Right lobe of liver (tissue), 4 donors: Measurements from ENCODE around the gene SLC22A23.

ENCODE experiments used
- CTCF ChIP-seq, 4 donors: fragments of 200-600 bp in 3 of 4; fragments of 450-650 bp in 1 of 4; IDR thresholded peaks; one replicate each; pipeline versions ENCODE4 v1.5.1 to v1.8.0; 2016 to 2022; ENCODE audit warnings: antibody characterized with exemption in 4 of 4, mild to moderate bottlenecking in 2 of 4
- POLR2A ChIP-seq: fragments of 450-650 bp; IDR thresholded peaks from one replicate; pipeline ENCODE4 v1.6.1; 2017; ENCODE audit warnings: antibody characterized with exemption, mild to moderate bottlenecking
- donor health status: DM: no; HTN: no; CAD: no.
- donor health status: DM: no; HTN: no; CAD: no.
- donor health status: DM: no; HTN: yes; CAD: no.

DNA sequence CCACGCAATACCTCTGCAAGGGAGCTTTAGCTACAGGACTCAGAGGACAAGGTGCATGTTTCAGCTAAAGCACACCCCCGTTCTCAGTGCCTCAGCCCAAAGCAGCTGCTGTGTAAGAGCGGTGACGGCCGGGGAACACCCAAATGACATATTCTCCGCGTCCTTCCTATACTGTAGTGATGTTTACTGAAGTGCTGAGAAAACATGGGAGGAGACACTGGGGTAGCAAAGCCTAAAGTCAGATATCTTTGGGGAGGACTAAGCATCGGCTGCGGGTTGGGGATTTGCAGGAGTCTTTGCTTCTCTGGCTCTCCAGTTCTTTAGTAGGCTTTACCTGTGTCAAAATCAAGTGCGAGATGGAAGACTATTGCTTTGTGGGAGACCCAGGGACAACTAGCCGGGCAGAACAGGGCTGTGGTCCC is 1.7 kb downstream of the SLC22A23 start:
- TF ChIP-seq POLR2A, result no peak
- TF ChIP-seq CTCF (IDR thresholded peaks at IDR 0.05), result no peak
